Parathyroid adenoma (tissue), 2 donors: Measurements from ENCODE around the gene ZNF292.

ENCODE experiments used
- H2AFZ ChIP-seq: fragments of 300-600 bp; sonication (generic); one replicate; pipeline ENCODE4 v1.7.0; 2017; ENCODE audit warnings: antibody characterized with exemption, mild to moderate bottlenecking
- H3K27ac ChIP-seq: fragments of 300-600 bp; sonication (generic); one replicate; pipeline ENCODE4 v1.7.0; 2017
- H3K27me3 ChIP-seq: fragments of 300-600 bp; sonication (generic); one replicate; pipeline ENCODE4 v1.7.0; 2017; ENCODE audit warnings: low read length; ENCODE audit not compliant: control insufficient read depth, insufficient read depth
- H3K36me3 ChIP-seq: fragments of 300-600 bp; sonication (generic); one replicate; pipeline ENCODE4 v1.7.0; 2017; ENCODE audit warnings: low read length; ENCODE audit not compliant: control insufficient read depth, insufficient read depth
- H3K4me1 ChIP-seq: fragments of 300-600 bp; sonication (generic); one replicate; pipeline ENCODE4 v1.7.0; 2017; ENCODE audit warnings: control low read depth
- H3K4me2 ChIP-seq: fragments of 300-600 bp; sonication (generic); one replicate; pipeline ENCODE4 v1.7.0; 2017; ENCODE audit warnings: low read length
- H3K4me3 ChIP-seq: fragments of 300-600 bp; sonication (generic); one replicate; pipeline ENCODE4 v1.7.0; 2017; ENCODE audit warnings: low read depth, low read length
- H3K79me2 ChIP-seq: fragments of 300-600 bp; sonication (generic); one replicate; pipeline ENCODE4 v1.7.0; 2017; ENCODE audit warnings: control low read depth
- H3K9ac ChIP-seq: fragments of 300-600 bp; sonication (generic); one replicate; pipeline ENCODE4 v1.7.0; 2017; ENCODE audit warnings: mild to moderate bottlenecking
- H3K9me3 ChIP-seq: fragments of 300-600 bp; sonication (generic); one replicate; pipeline ENCODE4 v1.7.0; 2017; ENCODE audit warnings: low read length; ENCODE audit not compliant: control insufficient read depth
- TF ChIP-seq, protein P1 (sequence below): fragments of 300-600 bp; sonication (generic); IDR thresholded peaks from one replicate; pipeline ENCODE4 v1.7.0; 2017; ENCODE audit warnings: antibody characterized with exemption, mild to moderate bottlenecking
- donor health status: primary hyperparathyroidism.

Gene ZNF292

DNA sequence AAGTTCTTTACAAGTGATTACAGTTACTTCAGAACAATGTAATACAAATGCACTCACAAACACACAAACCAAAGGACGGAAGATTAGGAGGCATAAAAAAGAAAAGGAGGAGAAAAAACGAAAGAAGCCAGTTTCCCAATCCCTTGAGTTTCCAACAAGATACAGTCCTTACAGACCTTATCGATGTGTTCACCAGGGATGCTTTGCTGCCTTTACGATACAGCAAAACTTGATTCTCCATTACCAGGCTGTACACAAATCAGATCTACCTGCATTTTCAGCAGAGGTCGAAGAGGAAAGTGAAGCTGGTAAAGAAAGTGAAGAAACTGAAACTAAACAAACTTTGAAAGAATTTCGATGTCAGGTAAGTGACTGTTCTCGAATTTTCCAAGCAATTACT lies 104.4 kb downstream of the ZNF292 start:
- H3K9me3 ChIP-seq, result no peaks in the 10 kb centered on the region
- no peak overlapping the region for H3K4me3 ChIP-seq
- H2AFZ ChIP-seq, result no peak overlapping the region
- no peak overlapping the region for H3K9ac ChIP-seq
- H3K36me3 ChIP-seq, result no peaks in the 10 kb centered on the region
- no peak overlapping the region for H3K27ac ChIP-seq
- H3K4me1 ChIP-seq, result no peaks in the 10 kb centered on the region
- TF ChIP-seq, protein P1, sequence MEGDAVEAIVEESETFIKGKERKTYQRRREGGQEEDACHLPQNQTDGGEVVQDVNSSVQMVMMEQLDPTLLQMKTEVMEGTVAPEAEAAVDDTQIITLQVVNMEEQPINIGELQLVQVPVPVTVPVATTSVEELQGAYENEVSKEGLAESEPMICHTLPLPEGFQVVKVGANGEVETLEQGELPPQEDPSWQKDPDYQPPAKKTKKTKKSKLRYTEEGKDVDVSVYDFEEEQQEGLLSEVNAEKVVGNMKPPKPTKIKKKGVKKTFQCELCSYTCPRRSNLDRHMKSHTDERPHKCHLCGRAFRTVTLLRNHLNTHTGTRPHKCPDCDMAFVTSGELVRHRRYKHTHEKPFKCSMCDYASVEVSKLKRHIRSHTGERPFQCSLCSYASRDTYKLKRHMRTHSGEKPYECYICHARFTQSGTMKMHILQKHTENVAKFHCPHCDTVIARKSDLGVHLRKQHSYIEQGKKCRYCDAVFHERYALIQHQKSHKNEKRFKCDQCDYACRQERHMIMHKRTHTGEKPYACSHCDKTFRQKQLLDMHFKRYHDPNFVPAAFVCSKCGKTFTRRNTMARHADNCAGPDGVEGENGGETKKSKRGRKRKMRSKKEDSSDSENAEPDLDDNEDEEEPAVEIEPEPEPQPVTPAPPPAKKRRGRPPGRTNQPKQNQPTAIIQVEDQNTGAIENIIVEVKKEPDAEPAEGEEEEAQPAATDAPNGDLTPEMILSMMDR, result no peak
- H3K27me3 ChIP-seq, result no peaks in the 10 kb centered on the region
- no peak overlapping the region for H3K4me2 ChIP-seq
- H3K79me2 ChIP-seq, result no peaks in the 10 kb centered on the region

DNA sequence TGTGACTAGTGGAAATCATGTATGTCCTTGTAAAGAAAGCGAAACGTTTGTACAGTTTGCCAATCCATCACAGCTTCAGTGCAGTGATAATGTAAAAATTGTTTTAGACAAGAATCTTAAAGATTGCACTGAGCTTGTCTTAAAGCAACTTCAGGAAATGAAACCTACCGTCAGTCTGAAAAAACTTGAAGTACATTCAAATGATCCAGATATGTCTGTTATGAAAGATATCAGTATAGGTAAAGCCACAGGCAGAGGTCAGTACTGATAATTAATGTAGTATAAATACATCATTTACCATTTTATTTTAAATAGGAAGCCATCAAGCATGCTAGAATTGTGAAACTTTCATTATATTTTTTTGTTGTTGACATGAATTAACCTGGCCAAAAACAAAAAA lies 106.2 kb downstream of the ZNF292 start:
- Histone ChIP-seq H3K27me3 (no peaks in the 10 kb centered on the region), H3K79me2 (no peaks in the 10 kb centered on the region), H3K4me3 (no peak overlapping the region), H2AFZ (no peak overlapping the region), H3K9me3 (no peaks in the 10 kb centered on the region), H3K4me1 (no peaks in the 10 kb centered on the region), H3K27ac (no peak overlapping the region), H3K36me3 (no peaks in the 10 kb centered on the region), H3K9ac (no peak overlapping the region), H3K4me2 (no peak overlapping the region)
- TF ChIP-seq, protein P1, result no peak

DNA sequence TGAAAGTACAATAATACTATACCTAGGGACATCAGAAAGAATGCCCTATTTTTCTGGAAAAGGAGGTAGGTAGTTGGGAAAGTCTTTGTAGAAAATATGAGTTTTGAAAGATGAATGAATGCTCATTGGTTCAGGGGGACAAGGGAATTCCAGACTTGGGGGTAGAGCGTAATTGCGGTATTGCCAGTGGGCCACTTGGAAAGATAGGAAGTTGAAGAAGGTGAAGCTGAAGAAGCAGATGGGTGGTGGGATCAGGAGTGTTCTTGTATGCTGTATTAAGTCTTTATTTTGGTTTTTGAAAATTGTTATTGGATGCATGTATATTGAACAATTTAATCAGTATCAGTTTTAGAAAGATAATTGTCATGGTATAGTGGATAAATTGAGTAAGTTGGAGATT lies 109.1 kb downstream of the ZNF292 start:
- Histone ChIP-seq H3K36me3 (no peaks in the 10 kb centered on the region), H2AFZ (no peak overlapping the region), H3K9me3 (no peaks in the 10 kb centered on the region), H3K4me2 (no peak overlapping the region), H3K9ac (no peak overlapping the region), H3K4me1 (no peaks in the 10 kb centered on the region), H3K79me2 (no peaks in the 10 kb centered on the region), H3K4me3 (no peak overlapping the region), H3K27ac (no peak overlapping the region), H3K27me3 (no peaks in the 10 kb centered on the region)
- TF ChIP-seq, protein P1, result no peak

DNA sequence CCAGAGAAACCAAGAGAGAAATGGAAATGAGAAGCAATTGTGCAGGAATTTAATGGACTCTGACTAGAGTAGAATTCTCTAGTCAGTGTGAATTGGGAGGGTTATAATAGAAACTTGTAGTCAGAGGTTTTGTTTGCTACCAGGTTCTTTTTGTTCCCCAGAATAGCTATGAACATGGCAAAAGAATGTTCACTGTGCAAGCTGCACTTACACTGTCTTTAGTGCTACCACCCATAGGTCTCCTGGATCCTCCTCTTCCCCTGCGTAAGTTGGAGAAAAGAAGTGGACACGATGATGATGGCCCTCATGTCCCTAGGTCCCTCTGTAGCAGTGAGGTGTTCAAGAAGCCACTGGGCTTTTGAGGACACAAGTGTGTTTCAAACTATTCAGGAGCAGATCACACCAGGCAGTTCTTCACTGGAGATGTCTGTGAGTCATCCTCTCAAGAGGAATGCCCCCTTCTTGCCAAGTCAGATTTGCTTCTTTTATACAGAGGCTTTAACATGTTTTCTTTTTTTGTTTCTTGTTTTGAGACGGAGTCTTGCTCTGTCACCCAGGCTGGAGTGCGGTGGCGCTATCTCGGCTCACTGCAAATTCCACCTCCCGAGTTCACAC lies 119.4 kb downstream of the ZNF292 start:
- Histone ChIP-seq H3K27ac (no peak overlapping the region), H3K4me3 (no peak overlapping the region)
- TF ChIP-seq, protein P1, result no peak

DNA sequence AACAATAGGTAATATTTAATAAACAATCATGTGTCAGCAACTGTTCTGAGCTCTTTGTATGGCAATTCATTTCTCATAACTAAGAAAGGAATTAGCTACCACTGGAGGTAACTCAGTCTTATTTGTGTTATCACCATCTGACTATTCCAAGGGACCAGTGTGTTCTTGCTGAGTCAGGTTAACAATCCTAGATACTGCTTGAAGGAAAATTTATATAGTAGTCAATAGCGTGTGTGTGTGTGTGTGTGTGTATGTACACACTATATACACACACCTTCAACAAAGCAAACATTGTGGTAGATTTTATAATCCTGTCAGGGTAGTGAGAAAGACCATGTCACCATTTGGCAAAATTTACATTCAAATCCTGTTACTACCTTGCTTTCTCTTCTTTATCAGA lies 121.3 kb downstream of the ZNF292 start:
- Histone ChIP-seq H3K79me2 (no peaks in the 10 kb centered on the region), H3K36me3 (no peaks in the 10 kb centered on the region), H3K4me2 (no peak overlapping the region), H3K4me1 (no peaks in the 10 kb centered on the region), H3K27ac (no peak overlapping the region), H2AFZ (no peak overlapping the region), H3K9ac (no peak overlapping the region), H3K27me3 (no peaks in the 10 kb centered on the region), H3K9me3 (no peaks in the 10 kb centered on the region), H3K4me3 (no peak overlapping the region)
- TF ChIP-seq, protein P1, result no peak

More for the DNA sequence above, 119.4 kb downstream of the ZNF292 start:
- Histone ChIP-seq H3K79me2 (no peaks in the 10 kb centered on the region), H3K4me2 (no peak overlapping the region), H3K9me3 (no peaks in the 10 kb centered on the region), H3K27me3 (no peaks in the 10 kb centered on the region), H3K36me3 (no peaks in the 10 kb centered on the region), H3K9ac (no peak overlapping the region), H2AFZ (no peak overlapping the region), H3K4me1 (no peaks in the 10 kb centered on the region)
